Astrocyte of the cerebellum (primary cell): ENCODE data around the gene SLC25A28.

Experiments used
- DNase-seq: peaks from one replicate; pipeline ENCODE4 v3.0.0-alpha.2; 2011; ENCODE audit warnings: low read depth
- H3K4me3 ChIP-seq: 2 replicates; pipeline ENCODE4 v1.5.1; 2011; ENCODE audit warnings: mild to moderate bottlenecking, low read depth, low read length, moderate library complexity
- in situ Hi-C: cut with HindIII; loops from 2 replicates; pipeline ENCODE4 v1.10.0; 2017; ENCODE audit warnings: low sequenced_read_pairs
- TF ChIP-seq, protein P1 (sequence below): IDR thresholded peaks from 2 replicates; pipeline ENCODE4 v1.5.1; 2012; ENCODE audit warnings: low read length, low read depth, moderate library complexity, mild to moderate bottlenecking; ENCODE audit errors: missing control alignments

Gene SLC25A28

GRCh38 chr10:99595236-99595635, 25.0 kb downstream of the SLC25A28 start:
- no peak overlapping the region for H3K4me3 ChIP-seq
- TF ChIP-seq, protein P1, sequence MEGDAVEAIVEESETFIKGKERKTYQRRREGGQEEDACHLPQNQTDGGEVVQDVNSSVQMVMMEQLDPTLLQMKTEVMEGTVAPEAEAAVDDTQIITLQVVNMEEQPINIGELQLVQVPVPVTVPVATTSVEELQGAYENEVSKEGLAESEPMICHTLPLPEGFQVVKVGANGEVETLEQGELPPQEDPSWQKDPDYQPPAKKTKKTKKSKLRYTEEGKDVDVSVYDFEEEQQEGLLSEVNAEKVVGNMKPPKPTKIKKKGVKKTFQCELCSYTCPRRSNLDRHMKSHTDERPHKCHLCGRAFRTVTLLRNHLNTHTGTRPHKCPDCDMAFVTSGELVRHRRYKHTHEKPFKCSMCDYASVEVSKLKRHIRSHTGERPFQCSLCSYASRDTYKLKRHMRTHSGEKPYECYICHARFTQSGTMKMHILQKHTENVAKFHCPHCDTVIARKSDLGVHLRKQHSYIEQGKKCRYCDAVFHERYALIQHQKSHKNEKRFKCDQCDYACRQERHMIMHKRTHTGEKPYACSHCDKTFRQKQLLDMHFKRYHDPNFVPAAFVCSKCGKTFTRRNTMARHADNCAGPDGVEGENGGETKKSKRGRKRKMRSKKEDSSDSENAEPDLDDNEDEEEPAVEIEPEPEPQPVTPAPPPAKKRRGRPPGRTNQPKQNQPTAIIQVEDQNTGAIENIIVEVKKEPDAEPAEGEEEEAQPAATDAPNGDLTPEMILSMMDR = no peak
- in situ Hi-C loops = no loop called here
- DNase-seq = no peak

GRCh38 chr10:99593312-99593711, 26.9 kb downstream of the SLC25A28 start:
- in situ Hi-C loops = no loop called here

GRCh38 chr10:99590799-99591198, 29.4 kb downstream of the SLC25A28 start:
- no peak overlapping the region for H3K4me3 ChIP-seq
- in situ Hi-C loops = no loop called here
- DNase-seq = no peak
- TF ChIP-seq, protein P1 = no peak

More at GRCh38 chr10:99593312-99593711, 26.9 kb downstream of the SLC25A28 start:
- H3K4me3 ChIP-seq = no peak overlapping the region
- TF ChIP-seq, protein P1 = no peak
- DNase-seq = no peak

DNA sequence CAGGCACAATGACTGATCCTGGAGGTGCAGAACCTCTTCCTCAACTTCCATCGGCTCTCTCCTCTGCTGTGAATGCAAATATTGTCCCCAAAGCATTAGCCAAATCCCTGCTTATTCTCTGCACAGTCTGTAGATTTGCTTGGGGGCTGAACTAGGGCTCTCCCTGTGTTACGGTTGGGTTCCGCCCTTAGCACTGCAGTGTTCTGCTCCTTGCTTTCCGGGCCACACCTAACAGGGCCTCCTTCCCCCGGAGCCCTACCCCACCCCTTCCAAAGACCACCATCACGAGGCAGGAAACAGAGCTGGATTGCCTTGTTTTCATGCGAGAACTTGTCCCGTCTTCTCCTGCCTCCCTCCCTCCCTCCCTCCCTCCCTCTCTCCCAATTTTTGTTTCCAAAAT, 36.6 kb downstream of the SLC25A28 start:
- H3K4me3 ChIP-seq = no peak overlapping the region
- TF ChIP-seq, protein P1 = no peak
- in situ Hi-C loops = no loop called here
- DNase-seq = no peak

DNA sequence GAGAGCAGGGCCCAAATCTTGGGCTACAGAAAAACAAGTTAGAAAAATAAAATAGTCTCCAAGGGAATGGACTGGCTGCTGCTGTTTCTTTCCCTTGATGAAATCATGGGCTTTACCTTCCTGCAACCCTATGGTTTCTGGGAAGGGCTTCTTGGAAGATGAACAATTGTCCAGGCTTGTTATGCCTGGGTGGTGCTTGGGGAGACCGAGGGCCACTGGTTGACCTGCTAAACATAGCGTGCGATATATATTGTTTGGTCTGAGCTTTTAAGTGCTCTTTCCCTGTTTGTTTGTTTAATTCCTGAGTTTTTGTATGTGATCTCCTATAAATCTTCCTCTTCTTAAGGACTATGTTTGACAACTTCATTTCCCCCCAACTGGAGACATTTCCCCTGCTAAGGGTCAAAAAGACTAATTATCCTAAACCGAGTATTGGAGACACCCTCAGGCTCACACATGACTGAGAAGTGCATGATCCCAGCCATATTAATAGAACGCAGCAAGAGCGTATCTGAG, 37.9 kb downstream of the SLC25A28 start:
- no peak for DNase-seq
- in situ Hi-C loops = no loop called here
- TF ChIP-seq, protein P1 = no peak
- no peak overlapping the region for H3K4me3 ChIP-seq

- TF ChIP-seq, protein P1 = no peak
- no peak overlapping the region for H3K4me3 ChIP-seq
- DNase-seq = no peak
- in situ Hi-C loops = no loop called here
These were observed 40.3 kb downstream of the SLC25A28 start for GRCh38 chr10:99579971-99580370.

DNA sequence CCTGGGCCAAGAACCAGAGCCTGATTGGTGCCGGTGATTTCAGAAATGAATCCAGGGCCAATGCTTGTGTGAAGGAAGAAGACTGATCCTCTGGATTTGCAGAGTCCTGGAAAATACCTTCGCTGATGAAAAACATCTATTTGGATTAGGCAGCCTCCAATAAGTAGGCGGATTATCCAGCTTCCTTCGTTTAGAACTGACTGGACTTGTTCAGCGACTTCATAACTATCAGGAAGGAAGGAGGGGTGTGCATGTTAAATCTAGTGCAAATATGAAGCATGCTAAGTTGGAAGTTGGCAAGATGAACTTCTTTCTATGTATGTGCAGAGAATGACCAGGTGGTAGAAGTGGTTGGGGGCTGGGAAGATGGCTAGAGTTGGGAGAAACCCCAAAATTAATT, 46.4 kb downstream of the SLC25A28 start:
- H3K4me3 ChIP-seq = no peak overlapping the region
- in situ Hi-C loops = no loop called here
- TF ChIP-seq, protein P1 = no peak
- DNase-seq = no peak
